Astrocyte (in vitro differentiated cells and primary cell): Measurements from ENCODE around the gene TLL1.

Source experiments
- EZH2 ChIP-seq: IDR thresholded peaks from 2 replicates; pipeline ENCODE4 v1.6.1; 2012; ENCODE audit warnings: mild to moderate bottlenecking, low read length, inconsistent platforms; ENCODE audit not compliant: insufficient read depth
- TF ChIP-seq, protein P1 (sequence below): IDR thresholded peaks from 2 replicates; pipeline ENCODE4 v1.5.1; 2011; ENCODE audit warnings: low read depth, mild to moderate bottlenecking, inconsistent platforms, low read length, moderate library complexity; ENCODE audit not compliant: insufficient read depth

DNA sequence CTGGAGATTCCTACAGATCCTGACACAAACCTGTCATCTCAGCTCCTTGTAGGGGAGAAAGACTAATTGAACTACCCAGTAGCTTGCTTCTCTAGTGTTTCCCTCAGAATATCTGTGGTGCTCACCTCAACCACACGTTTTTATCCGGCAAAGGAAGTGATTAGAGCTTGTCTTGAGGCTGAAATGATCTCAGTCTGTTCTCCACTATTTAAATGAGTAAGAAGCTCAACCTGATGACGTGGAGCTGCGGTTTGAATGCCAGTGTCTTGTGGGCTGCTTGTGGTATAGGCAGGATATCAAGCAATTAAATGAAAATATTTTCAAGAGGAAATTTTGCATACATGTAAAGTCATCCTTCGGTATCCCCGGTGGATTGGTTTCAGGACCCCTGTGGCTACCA, 270.2 kb downstream of the TLL1 start:
- TF ChIP-seq, protein P1, sequence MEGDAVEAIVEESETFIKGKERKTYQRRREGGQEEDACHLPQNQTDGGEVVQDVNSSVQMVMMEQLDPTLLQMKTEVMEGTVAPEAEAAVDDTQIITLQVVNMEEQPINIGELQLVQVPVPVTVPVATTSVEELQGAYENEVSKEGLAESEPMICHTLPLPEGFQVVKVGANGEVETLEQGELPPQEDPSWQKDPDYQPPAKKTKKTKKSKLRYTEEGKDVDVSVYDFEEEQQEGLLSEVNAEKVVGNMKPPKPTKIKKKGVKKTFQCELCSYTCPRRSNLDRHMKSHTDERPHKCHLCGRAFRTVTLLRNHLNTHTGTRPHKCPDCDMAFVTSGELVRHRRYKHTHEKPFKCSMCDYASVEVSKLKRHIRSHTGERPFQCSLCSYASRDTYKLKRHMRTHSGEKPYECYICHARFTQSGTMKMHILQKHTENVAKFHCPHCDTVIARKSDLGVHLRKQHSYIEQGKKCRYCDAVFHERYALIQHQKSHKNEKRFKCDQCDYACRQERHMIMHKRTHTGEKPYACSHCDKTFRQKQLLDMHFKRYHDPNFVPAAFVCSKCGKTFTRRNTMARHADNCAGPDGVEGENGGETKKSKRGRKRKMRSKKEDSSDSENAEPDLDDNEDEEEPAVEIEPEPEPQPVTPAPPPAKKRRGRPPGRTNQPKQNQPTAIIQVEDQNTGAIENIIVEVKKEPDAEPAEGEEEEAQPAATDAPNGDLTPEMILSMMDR, result no peak
- TF ChIP-seq EZH2, result no peak
